HG03045 (cell line): Measurements from ENCODE around the gene RABGAP1L.
"Not testable (repeated sequence)": the region's sequence is repeated elsewhere in the genome, so short reads cannot be mapped to it uniquely, and the experiment has no call there.

Experiments used
- ATAC-seq: cut with Tn5 transposase; IDR thresholded peaks from one replicate; pipeline ENCODE4 v1.9.1; 2021; ENCODE audit warnings: mild to moderate bottlenecking, moderate library complexity; ENCODE audit not compliant: unreplicated experiment

RABGAP1L gene

DNA sequence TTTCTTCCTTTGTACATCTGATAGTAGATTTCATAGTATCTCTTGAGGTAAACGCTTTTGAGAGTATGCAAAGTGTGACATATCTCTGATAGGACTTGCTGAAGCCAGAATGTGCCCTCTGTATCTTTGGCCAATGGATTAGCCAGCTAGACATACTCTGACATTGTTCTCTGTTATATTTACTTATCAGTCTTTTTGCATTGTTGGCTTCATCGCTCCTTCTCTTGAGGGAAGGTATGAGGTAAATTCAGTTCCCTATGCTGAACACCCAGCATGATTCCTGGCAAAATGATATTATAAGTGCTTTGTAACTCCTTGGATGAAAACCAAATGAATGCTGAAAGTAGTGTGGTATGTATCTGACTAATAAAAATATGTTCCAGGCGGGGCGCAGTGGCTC is 677.2 kb downstream of the RABGAP1L start:
- no peak for ATAC-seq

DNA sequence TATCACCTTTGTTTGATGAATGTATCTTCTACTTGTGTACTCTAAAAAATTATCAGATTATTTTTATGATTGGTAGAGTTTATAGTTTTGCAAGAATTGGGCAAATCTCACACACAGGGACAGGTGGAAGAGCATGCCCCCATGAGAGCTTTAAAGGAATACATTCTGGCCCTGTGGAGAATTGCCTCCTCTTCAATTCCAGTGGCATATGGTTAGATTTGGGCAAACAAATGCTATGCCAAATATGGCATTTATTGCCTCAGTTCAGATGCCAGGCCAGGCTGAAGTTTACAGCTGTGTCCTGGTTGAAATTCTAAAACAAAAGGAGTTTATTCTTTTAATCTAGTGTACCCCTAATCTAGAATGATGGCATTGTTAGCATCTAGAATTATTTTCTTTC is 678.1 kb downstream of the RABGAP1L start:
- no peak for ATAC-seq

DNA sequence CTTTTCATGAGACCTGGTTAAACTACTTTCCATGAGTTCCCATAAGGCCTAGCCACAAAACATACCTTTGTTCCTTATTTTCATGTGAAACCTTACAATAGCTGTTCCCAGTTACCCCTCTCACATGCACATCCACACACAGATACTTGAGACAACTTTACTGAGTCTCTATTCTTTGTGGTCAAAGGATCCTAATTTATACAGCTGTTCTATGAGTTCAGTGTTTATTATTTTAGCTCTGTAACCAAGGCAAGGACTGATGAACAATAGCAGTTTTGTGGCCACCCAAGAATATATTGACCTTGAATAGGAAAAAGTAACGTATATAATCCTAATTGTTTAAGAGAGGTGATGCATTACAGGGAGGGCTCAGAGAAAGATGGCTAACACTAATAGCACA is 679.9 kb downstream of the RABGAP1L start:
- no peak for ATAC-seq

DNA sequence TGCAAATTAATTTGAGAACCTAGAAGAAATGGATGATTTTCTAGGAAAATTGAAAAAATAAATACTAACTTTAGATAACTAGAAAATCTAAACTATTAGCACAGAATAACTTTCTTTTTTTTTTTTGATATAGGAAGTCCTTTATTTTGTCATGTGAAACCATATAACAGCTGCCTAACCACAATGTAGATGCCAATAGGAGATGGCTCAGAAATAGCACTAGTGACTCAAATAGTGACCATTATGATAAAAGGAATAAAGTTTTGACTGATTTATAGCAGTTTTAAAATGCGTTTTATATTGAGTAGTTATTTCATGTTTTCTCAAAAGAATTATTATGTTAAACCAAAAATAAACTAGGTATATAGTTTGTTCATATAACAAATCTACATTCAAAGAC is 682.4 kb downstream of the RABGAP1L start:
- no peak for ATAC-seq

DNA sequence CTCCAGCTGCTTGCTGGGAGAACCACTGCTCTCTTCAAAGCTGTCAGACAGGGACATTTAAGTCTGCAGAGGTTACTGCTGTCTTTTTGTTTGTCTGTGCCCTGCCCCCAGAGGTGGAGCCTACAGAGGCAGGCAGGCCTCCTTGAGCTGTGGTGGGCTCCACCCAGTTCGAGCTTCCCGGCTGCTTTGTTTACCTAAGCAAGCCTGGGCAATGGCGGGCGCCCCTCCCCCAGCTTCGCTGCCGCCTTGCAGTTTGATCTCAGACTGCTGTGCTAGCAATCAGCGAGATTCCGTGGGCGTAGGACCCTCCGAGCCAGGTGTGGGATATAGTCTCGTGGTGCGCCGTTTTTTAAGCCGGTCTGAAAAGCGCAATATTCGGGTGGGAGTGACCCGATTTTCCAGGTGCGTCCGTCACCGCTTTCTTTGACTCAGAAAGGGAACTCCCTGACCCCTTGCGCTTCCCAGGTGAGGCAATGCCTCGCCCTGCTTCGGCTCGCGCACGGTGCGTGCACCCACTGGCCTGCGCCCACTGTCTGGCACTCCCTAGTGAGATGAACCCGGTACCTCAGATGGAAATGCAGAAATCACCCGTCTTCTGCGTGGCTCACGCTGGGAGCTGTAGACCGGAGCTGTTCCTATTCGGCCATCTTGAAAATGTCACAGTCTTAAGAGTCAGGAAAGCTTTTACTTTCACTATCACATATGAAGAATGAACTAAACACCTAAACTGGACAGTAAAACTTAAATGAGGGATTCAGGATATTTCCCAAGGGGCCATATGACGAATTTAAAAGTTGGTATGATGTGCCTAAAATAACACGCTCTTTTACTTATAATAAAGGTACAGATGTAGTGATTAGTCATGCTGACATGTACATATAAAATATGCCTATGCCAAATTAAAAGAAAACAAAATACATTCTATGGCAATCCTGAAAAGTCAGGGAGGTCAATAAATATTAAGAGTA is 689.6 kb downstream of the RABGAP1L start:
- not testable (repeated sequence) for ATAC-seq

DNA sequence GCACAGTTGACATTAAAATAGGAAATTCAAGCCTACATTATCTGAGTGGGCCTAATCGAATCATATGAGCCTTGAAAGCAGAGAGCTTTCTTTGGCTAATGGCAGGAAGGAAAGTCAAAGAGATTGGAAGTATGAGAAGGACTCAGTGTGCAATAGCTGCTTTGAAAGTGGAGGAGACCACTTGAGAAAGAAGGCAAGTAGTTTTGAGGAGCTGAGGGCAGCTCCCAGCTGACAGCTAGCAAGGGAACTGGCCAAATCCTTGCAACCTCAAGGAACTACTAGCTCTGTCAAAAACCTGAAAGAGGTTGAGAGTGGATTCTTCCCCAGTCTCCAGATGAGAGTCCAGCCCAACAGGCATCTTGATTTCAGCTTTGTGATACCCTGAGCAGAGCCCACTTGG is 691.4 kb downstream of the RABGAP1L start:
- ATAC-seq: no peak

DNA sequence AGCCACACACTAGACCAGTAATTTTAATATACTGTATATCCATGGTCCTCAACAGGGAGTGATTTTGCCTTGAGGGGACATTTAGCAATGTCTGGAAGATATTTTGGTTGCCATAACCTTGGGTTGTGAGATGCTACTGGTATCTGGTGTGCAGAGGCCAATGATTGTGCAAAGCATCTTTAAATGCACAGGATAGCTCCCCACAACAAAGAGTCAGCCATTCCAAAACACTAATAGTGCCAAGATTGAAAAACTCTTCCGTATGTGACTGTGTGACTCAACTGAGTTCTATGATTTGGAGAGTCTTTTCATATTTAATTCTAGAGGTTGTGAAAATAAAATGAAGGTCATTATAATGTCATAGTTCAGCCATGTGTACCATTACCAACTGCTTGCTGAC is 699.0 kb downstream of the RABGAP1L start:
- no peak for ATAC-seq

DNA sequence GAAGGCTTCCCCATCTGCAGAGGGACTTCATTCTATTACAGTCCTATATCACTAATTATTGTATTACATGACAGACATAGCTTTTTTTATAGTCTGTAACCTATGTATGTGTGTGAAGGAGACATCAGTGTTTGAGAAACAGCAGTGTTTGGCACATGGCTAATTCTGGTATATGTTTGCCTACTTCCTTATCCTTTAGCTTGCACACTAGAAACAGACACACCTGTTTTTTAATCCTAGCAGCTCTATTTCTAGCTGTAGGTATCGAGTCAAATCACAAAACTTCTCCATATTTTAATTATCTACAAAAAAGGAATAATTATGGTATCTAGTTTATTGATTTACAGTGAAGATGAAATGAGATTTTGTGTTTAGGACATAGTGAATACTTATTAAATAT is 711.0 kb downstream of the RABGAP1L start:
- no peak for ATAC-seq

DNA sequence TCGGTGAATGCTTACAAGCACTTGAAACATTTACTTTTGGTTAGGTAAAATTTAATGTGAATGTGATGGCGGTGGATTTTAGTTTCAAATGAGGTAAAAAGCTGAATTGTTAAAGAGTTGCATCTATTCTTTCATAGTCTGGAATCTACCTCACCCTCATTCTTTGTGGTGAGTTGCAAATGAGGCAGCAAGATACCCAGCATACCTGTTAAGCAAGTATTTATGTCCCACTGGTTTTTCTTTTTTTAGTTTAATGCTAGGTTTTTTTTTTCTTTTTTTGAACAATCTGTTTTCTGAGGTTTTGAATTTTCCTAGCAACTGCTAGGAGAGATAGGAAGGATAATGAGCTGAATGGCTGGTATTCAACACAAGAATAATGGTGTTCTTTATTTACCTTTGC is 712.6 kb downstream of the RABGAP1L start:
- no peak for ATAC-seq

DNA sequence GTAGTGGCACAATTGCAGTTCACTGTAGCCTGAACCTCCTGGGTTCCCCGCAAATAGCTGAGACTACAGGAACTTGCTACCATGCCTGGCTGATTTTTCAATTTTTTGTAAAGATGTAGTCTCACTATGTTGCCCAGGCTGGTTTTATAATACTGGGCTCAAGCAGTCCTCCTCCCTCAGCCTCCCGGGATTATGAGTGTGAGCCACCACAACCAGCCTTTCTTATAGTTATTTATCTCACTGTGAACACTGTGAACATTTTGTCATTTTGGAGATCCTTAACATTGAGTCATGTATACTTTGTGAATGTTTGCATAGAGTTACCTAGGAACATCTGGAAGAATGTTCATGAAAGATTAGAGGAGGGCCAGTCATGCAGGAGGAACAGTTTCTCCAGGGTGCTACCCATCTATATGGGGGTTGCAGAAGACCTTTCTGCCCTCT is 713.3 kb downstream of the RABGAP1L start:
- no peak for ATAC-seq

DNA sequence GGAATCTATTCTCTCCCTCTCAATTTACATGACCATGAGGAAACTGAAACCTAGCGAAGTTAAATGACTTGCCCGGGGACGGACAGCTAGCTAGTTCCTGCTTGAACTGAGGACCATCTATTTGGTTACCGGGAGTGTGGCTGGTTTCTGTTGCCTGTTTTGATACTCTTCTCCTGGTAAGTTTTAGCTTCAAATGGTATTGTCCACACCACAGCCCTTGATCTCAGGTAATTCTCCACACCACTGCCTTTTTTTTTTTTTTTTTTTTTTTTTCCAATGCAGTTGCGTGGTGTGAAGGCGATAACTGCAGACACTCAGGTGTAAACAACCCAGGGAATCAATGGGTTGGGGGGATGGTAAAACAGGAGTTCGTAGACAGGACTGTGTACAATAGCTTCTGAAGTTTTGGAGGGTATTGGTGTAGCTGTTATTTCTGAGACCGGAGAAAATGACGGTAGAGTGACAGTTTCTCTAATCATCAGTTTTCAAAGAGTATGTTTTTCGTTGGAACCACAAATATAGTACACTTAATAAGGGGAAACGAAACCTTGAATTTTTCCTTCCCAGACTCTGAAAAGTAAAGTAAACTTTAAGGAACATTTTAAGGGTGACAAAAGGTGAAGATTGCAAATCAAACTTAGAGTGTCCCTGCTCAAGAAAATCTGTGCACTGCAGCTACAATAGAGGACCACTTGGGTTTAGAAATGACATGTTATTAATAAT is 715.2 kb downstream of the RABGAP1L start:
- ATAC-seq: peak; percentile 62

DNA sequence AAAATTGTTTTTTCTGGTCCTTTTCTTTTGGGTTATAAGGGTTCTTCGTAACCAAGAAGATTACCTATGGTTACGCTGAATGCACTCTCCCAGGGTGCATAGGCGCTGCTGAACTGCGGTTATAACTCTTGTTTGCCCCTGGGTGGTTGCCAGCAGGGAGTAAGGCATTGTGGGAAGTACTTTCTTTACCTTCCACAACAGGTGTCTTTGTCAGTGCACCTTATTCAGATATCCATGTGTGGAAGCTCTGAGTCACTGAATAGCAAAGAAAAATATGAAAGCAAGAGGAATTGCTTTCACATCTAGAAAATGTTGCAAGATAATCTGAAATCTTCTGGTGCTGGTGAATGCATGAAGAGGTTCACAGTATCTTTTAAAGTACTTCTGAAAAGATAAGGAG is 716.0 kb downstream of the RABGAP1L start:
- ATAC-seq: no peak

DNA sequence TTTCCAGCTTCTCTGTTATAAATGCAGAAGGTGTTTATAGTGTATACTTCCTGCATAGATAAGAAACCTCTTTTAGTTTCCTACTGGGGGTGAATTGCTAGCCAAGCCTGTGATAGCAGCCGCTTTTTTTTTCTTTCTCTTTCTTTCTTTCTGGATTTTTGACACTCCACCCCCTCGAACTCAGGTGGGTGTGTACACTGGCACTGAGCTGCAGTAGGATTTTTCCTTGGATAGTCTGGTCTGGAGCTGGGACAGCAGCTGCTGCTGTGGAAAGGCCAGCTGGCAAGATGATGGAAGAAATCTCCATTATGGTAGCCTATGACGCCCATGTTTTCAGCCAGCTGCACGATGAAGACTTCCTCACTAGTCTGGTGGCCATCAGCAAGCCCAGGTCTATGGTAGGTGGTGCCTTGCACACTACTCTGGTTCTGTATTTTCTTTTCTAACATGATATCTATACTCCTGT is 717.9 kb downstream of the RABGAP1L start:
- ATAC-seq: no peak

DNA sequence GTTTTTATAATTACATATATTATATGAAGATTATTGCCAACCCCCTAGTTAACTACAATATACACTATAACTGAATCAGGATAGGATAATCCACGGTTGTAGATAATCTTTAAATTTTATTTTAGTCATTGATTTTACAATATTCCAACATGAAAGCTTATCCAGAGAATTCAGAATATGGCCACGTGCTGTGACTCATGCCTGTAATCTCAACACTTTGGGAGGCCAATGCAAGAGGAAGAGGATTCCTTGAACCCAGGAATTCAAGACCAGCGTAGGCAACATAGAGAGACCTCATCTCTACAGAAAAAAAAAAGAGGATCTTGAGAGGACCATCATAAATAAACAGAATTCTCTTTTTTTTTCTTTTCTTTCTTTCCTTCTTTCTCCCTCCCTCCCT is 720.9 kb downstream of the RABGAP1L start:
- no peak for ATAC-seq

DNA sequence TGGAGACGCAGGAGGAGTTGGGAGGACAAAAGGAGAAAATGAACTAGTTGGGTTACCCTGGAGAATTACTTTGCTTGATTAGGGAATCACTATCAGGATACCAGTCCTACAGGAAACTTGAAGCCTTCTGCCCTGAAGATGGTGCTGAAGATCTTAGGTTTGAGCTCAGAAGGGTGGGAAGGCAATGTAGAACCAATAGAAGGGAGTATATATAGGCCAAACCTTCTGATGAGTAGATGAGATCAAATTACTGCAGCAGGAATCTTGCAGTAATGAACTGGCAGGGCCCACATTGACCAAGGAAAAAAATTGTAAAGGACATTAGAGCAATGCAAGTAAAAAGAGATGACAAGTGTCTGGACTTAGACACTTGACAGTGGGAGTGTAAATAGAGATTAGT is 724.1 kb downstream of the RABGAP1L start:
- no peak for ATAC-seq

DNA sequence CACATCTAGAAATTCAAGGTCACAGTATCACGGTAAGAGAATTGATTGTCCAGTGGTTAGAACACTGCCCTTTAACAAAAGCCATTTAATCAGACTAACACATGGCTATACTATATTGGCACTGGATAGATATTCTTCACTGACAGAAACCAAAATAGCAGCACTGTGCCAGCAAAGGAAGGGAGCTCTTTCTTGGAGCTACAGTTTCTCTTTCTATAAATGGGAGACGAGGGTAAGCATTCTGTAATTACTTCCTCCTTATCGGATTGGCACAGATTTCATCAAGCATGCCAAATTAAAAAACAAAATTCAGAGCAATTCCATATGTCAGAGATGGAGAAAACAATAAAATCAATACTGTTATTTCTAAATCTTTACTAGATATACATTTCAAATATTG is 724.7 kb downstream of the RABGAP1L start:
- ATAC-seq: no peak

DNA sequence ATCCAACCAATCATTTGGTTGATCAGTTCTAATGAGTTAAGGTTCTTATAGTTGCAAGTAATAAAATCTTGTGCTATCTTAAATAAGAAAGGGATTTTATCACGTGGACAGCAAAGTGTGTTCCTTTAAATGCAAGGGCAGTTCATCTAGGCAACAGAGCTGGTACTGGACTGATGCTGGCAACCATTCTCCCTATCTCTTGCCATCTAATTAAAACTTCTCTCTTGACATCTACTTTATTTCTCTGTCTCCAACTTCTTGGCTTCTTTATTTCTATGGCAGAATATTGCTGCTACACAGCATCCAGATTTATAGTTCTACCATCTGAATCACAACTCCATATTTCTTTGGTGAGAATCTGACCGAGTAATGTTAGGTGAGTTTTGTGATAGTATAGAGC is 725.2 kb downstream of the RABGAP1L start:
- no peak for ATAC-seq

DNA sequence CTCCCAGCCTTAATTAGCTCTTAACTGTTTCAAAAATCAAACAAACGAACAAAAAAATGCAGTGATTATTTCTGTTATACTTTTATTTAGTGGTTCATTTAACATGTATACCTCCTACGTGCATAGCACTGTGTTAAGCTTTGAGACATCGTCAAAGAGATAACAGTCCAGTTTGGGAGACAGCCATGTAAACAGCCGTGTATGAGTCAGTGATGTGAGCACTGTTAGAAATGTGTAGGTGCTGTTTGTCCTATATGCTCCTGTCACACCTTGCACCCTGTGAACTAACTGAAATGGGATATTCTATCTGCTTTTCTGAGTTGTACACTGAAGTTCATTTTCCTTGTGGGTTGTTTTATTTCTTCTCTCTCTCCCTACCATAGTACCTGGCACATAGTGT is 730.7 kb downstream of the RABGAP1L start:
- no peak for ATAC-seq

DNA sequence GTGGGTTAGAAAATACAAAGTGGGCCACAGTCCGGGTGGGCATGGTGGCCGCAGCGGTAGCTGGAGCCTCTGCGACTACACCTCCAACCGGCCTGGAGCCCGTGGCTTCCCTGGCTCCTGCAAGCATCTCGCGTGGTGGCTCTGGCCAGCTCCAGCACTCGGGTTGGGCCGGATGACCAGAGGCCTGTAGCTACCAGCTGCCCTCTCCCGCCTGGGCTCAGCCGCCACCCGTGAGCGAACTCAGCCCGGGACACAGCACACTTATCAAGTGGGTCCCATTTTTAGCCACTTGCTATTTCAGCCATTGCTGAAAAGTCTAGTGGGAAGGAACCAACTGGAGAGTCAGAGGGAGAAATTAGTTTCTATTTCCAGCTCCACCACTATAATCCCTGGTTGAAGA is 732.7 kb downstream of the RABGAP1L start:
- ATAC-seq: no peak

DNA sequence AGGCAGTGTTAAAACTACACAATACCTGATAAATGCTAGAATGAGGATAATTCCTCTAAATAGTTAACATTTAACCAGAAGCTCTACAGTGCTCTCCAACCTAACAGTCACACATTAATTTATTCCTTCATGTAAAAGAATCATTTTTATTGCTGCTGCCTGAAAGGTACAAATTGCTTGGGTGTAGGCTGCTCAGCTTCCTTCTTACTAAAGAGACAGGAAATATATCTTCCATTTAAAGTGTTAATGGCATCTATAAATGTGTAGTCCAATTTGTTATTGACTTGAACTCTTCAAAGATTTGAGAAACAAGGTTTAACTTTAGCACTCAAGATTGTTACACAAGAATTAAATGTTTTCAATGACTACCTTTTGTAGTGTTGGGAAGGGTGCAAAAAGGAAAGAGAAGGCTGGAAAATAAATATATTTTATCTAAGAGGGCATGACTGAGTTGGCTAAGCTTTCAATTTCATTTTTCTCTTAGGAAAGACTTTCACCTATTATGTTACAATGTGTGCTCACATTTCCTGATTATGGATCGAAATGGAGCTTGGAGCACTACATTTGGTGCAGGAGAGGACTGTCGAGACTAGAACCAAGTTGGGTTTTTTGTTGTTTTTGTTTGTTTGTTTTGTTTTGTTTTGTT is 734.9 kb downstream of the RABGAP1L start:
- no peak for ATAC-seq

DNA sequence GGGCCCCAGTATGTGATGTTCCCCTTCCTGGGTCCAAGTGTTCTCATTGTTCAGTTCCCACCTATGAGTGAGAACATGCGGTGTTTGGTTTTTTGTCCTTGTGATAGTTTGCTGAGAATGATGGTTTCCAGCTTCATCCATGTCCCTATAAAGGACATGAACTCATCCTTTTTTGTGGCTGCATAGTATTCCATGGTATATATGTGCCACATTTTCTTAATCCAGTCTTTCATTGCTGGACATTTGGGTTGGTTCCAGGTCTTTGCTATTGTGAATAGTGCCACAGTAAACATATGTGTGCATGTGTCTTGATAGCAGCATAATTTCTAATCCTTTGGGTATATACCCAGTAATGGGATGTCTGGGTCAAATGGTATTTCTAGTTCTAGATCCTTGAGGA is 736.3 kb downstream of the RABGAP1L start:
- ATAC-seq: not testable (repeated sequence)
